SJCRH30 (cell line): Measurements from ENCODE around the gene THAP4. TPM values are rescaled to one million over a fixed set of nuclear protein-coding genes. Genes with fewer than 3 reads are reported as not detected.
"Not testable (repeated sequence)": the region's sequence is repeated elsewhere in the genome, so short reads cannot be mapped to it uniquely, and the experiment has no call there.

Source experiments
- DNase-seq, 2 experiments: peaks; one replicate each; pipeline ENCODE4 v3.0.0-alpha.2; 2015 to 2020
- H3K27ac ChIP-seq: fragments of 250-450 bp; sonication (Bioruptor Pico); 2 replicates; pipeline ENCODE4 v1.5.1; 2020; ENCODE audit warnings: mild to moderate bottlenecking, moderate library complexity
- H3K27me3 ChIP-seq: fragments of 250-450 bp; sonication (Bioruptor Pico); 2 replicates; pipeline ENCODE4 v1.5.1; 2020; ENCODE audit warnings: mild to moderate bottlenecking, moderate library complexity
- H3K36me3 ChIP-seq: fragments of 250-450 bp; sonication (Bioruptor Pico); 2 replicates; pipeline ENCODE4 v1.5.1; 2020; ENCODE audit warnings: mild to moderate bottlenecking, moderate library complexity
- H3K4me1 ChIP-seq: fragments of 250-450 bp; sonication (Bioruptor Pico); 2 replicates; pipeline ENCODE4 v1.5.1; 2020; ENCODE audit warnings: mild to moderate bottlenecking, moderate library complexity
- H3K4me3 ChIP-seq: fragments of 250-450 bp; sonication (Bioruptor Pico); 2 replicates; pipeline ENCODE4 v1.5.1; 2020; ENCODE audit warnings: mild to moderate bottlenecking, moderate library complexity
- H3K9me3 ChIP-seq: fragments of 250-450 bp; sonication (Bioruptor Pico); replicated peaks from 2 replicates; pipeline ENCODE4 v1.5.1; 2020; ENCODE audit warnings: mild to moderate bottlenecking, moderate library complexity
- total RNA-seq: library from RNA; depleted of rRNA; stranded (reverse); fragments of >200 nt; shearing (Covaris generic); gene quantifications from 2 replicates; pipeline ENCODE4 v1.2.3, GENCODE V29; 2014

Gene THAP4
- total RNA-seq, 1 experiment from 2014 or later: 48.9 TPM

- Histone ChIP-seq H3K27me3 (no peaks in the 10 kb centered on the region), H3K27ac (no peak overlapping the region), H3K4me3 (no peak overlapping the region), H3K36me3 (peaks cover 6% of the 10 kb centered on the region), H3K9me3 (peaks cover 5% of the 10 kb centered on the region; the same call in 1 of the 2 replicates), H3K4me1 (no peaks in the 10 kb centered on the region)
- DNase-seq: no peak
Observed at GRCh38 chr2:241575624-241576292, 61.2 kb downstream of the THAP4 start.

GRCh38 chr2:241574911-241575623, 61.9 kb downstream of the THAP4 start:
- H3K4me3 ChIP-seq: no peak overlapping the region
- DNase-seq: no peak
- H3K36me3 ChIP-seq: peaks cover 2% of the 10 kb centered on the region; the same call in 1 of the 2 replicates
- H3K27me3 ChIP-seq: no peaks in the 10 kb centered on the region
- H3K27ac ChIP-seq: no peak overlapping the region
- no peaks in the 10 kb centered on the region for H3K4me1 ChIP-seq
- H3K9me3 ChIP-seq: peaks cover under 1% of the 10 kb centered on the region; the same call in 1 of the 2 replicates

GRCh38 chr2:241573741-241574140, 63.2 kb downstream of the THAP4 start:
- H3K27ac ChIP-seq: no peak overlapping the region
- H3K36me3 ChIP-seq: no peaks in the 10 kb centered on the region; the same call in 1 of the 2 replicates
- H3K4me3 ChIP-seq: no peak overlapping the region
- H3K4me1 ChIP-seq: no peaks in the 10 kb centered on the region
- H3K9me3 ChIP-seq: no peaks in the 10 kb centered on the region
- no peak for DNase-seq
- H3K27me3 ChIP-seq: no peaks in the 10 kb centered on the region

- DNase-seq, H3K27ac ChIP-seq, H3K27me3 ChIP-seq, H3K9me3 ChIP-seq, H3K36me3 ChIP-seq, H3K4me1 ChIP-seq, H3K4me3 ChIP-seq: not testable (repeated sequence)
Observed at GRCh38 chr2:241572915-241573651, 63.9 kb downstream of the THAP4 start.

DNA sequence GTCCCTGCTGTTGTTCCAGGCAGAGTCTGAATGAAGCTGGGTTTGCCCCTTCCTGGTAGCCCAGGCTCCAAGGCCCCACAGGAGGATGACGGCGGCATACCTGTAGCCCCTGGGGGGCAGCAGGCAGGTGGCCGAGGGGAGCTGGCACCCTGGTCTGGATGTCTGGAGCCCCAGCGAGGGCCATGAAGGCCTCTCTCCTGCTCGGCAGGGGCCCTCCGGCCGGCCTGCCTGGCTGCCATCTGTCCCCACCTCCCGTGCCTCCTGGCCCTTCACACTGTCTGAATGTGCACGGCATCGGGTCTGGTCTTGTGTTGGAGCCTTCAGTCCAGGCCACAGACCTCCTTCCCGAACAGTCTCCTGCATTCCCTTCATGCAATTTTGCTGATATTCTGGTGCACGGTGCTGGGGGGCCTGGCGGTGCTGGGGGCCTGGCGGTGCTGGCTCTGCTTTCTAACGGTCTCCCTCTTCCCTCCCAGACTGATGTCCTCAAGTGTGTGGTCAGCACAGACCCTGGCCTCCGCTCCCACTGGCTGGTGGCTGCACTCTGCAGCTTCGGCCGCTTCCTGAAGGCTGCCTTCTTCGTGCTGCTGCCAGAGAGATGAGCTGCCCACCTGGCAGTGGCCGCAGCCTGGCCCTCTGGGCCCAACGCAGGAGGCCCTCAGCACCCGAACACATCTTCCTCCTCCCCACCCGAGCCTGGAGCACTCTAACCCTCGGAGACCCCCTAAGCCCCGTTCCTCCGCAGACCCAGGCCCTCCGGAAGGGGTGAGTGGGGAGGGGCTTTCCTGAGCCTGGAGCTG, 64.9 kb downstream of the THAP4 start:
- no peaks in the 10 kb centered on the region for H3K27me3 ChIP-seq
- no peaks in the 10 kb centered on the region for H3K9me3 ChIP-seq
- no peak overlapping the region for H3K27ac ChIP-seq
- no peaks in the 10 kb centered on the region for H3K4me1 ChIP-seq
- H3K4me3 ChIP-seq: no peak overlapping the region
- no peak for DNase-seq
- no peaks in the 10 kb centered on the region; the same call in 1 of the 2 replicates for H3K36me3 ChIP-seq

- no peaks in the 10 kb centered on the region; the same call in 1 of the 2 replicates for H3K36me3 ChIP-seq
- no peak for DNase-seq
Observed at GRCh38 chr2:241570961-241571581, 65.9 kb downstream of the THAP4 start.

DNA sequence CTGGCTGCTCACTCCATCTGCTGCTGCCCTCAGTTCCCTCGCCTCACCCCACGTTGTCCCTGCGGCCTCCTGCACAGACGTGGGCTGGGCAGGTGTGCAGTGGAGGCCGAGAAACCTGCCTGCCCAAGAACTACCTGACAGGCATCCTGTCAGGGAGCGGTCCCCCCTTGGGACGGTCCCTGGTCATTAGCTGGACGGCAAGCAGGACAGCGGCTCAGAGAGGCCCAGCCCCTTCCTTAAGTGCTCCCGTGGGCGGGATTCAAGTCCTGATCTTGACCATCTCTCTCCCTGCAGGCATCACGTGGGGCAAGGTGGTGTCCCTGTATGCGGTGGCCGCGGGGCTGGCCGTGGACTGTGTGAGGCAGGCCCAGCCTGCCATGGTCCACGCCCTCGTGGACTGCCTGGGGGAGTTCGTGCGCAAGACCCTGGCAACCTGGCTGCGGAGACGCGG, 67.1 kb downstream of the THAP4 start:
- DNase-seq: no peak
- Histone ChIP-seq H3K27me3 (no peaks in the 10 kb centered on the region), H3K36me3 (no peaks in the 10 kb centered on the region; the same call in 1 of the 2 replicates), H3K9me3 (no peaks in the 10 kb centered on the region), H3K4me1 (no peaks in the 10 kb centered on the region; the same call in 1 of the 2 replicates), H3K4me3 (no peak overlapping the region), H3K27ac (no peak overlapping the region)

More at GRCh38 chr2:241570961-241571581, 65.9 kb downstream of the THAP4 start:
- Histone ChIP-seq H3K27ac (no peak overlapping the region), H3K9me3 (no peaks in the 10 kb centered on the region), H3K27me3 (no peaks in the 10 kb centered on the region), H3K4me3 (no peak overlapping the region), H3K4me1 (no peaks in the 10 kb centered on the region)

- Histone ChIP-seq H3K36me3 (no peaks in the 10 kb centered on the region; the same call in 1 of the 2 replicates), H3K27ac (no peak overlapping the region), H3K27me3 (no peaks in the 10 kb centered on the region), H3K4me1 (no peaks in the 10 kb centered on the region; the same call in 1 of the 2 replicates), H3K4me3 (no peak overlapping the region), H3K9me3 (no peaks in the 10 kb centered on the region)
- no peak for DNase-seq
Observed at GRCh38 chr2:241568726-241569125, 68.2 kb downstream of the THAP4 start.

GRCh38 chr2:241567776-241568175, 69.2 kb downstream of the THAP4 start:
- no peak for DNase-seq
- Histone ChIP-seq H3K4me1 (peaks cover 6% of the 10 kb centered on the region; the same call in 1 of the 2 replicates), H3K9me3 (no peaks in the 10 kb centered on the region), H3K27me3 (no peaks in the 10 kb centered on the region), H3K36me3 (no peaks in the 10 kb centered on the region), H3K4me3 (no peak overlapping the region), H3K27ac (no peak overlapping the region)

- H3K36me3 ChIP-seq, H3K4me3 ChIP-seq, H3K9me3 ChIP-seq, H3K27ac ChIP-seq, DNase-seq, H3K27me3 ChIP-seq, H3K4me1 ChIP-seq: not testable (repeated sequence)
Observed at GRCh38 chr2:241567266-241567665, 69.7 kb downstream of the THAP4 start.

DNA sequence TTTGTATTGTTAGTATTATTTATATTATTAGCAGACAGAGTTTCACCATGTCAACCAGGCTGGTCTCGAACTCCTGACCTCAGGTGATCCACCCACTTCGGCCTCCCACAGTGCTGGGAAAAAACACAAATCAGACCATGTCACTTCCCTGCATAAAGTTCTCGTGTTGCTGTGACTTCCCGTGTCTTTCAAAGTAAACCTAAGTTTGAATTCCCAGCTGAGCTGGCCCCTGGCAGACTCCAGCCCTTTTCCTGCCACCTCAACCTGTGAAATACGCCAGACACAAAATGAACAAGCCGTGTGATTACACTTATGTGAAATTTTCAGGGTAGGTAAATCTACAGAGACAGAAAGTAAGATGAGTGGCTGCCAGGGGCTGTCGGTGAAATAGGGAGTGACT, 70.5 kb downstream of the THAP4 start:
- no peak overlapping the region for H3K4me3 ChIP-seq

DNA sequence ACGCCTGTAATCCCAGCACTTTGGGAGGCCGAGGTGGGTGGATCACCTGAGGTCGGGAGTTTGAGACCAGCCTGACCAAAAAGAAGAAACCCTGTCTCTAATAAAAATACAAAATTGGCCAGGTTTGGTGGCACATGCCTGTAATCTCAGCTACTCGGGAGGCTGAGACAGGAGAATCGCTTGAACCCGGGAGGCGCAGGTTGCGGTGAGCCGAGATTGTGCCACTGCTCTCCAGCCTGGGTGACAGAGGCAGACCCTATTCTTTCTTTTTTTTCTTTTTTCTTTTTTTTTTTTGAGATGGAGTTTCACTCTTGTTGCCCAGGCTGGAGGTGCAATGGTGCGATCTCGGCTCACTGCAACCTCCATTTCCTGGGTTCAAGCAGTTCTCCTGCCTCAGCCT, 70.9 kb downstream of the THAP4 start:
- H3K36me3 ChIP-seq, DNase-seq: not testable (repeated sequence)

More for the DNA sequence above, 70.5 kb downstream of the THAP4 start:
- Histone ChIP-seq H3K27ac (no peak overlapping the region), H3K9me3 (no peaks in the 10 kb centered on the region), H3K27me3 (no peaks in the 10 kb centered on the region), H3K36me3 (no peaks in the 10 kb centered on the region), H3K4me1 (peaks cover 12% of the 10 kb centered on the region)
- DNase-seq: no peak

DNA sequence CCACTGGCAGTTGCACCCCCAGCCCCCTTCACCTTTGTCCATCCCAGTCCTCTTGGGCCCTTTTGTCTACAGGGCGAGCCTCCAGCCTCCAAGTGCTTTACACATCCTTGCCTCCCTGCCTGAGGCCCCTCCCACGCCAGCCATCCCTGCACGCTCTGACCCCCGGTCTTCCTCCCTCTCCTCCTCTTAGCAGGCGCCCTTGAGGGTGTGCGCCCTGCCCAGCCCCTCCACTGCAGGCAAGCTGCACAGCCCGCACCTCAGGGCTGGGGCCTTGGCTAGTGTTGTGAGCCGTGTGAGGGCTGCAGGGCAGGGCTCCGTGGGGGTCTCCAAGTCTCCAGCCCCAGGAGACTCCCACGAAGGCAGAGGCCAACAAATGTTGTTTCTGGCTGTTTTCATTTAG, 71.5 kb downstream of the THAP4 start:
- H3K27me3 ChIP-seq: no peaks in the 10 kb centered on the region
- no peaks in the 10 kb centered on the region for H3K36me3 ChIP-seq
- H3K9me3 ChIP-seq: no peaks in the 10 kb centered on the region
- peaks cover 12% of the 10 kb centered on the region for H3K4me1 ChIP-seq
- H3K4me3 ChIP-seq: no peak overlapping the region; the same call in 1 of the 2 replicates
- DNase-seq: no peak
- no peak overlapping the region for H3K27ac ChIP-seq

More for the DNA sequence above, 70.9 kb downstream of the THAP4 start:
- peaks cover 12% of the 10 kb centered on the region for H3K4me1 ChIP-seq
- H3K9me3 ChIP-seq, H3K4me3 ChIP-seq, H3K27ac ChIP-seq, H3K27me3 ChIP-seq: not testable (repeated sequence)
